Stimulated activated CD8-positive, alpha-beta memory T cell treated with anti-CD3 and anti-CD28 coated beads, Interleukin-12 subunit alpha, Interleukin-12 subunit beta, amount 100 ng/mL, for 1 hour (primary cell): ENCODE results near the gene CTSC.

ENCODE experiments used
- DNase-seq: peaks from one replicate; pipeline ENCODE4 v3.0.0-alpha.2; 2020; ENCODE audit warnings: low read depth

The CTSC gene

GRCh38 chr11:88337181-88337986 is at the start of gene CTSC:
CTSC (minus strand) TSS chr11:88337736; CDS start chr11:88337672, 64 bp downstream.
- DNase-seq: peak; percentile 86

GRCh38 chr11:88384669-88385005 is 47.1 kb upstream of the CTSC start:
- DNase-seq: no peak

GRCh38 chr11:88384004-88384668 is 46.6 kb upstream of the CTSC start:
- no peak for DNase-seq

- no peak for DNase-seq
These were observed 45.9 kb upstream of the CTSC start for GRCh38 chr11:88383447-88383846.

- no peak for DNase-seq
These were observed 41.6 kb upstream of the CTSC start for GRCh38 chr11:88379130-88379529.

- no peak for DNase-seq
These were observed 41.0 kb upstream of the CTSC start for GRCh38 chr11:88378422-88379066.

GRCh38 chr11:88377646-88378045 is 40.1 kb upstream of the CTSC start:
- no peak for DNase-seq

GRCh38 chr11:88377144-88377543 is 39.6 kb upstream of the CTSC start:
- DNase-seq: no peak

- DNase-seq: no peak
These were observed 38.5 kb upstream of the CTSC start for GRCh38 chr11:88375927-88376470.

GRCh38 chr11:88370782-88371181 is 33.2 kb upstream of the CTSC start:
- DNase-seq: no peak

GRCh38 chr11:88367310-88367709 is 29.8 kb upstream of the CTSC start:
- DNase-seq: no peak

- no peak for DNase-seq
These were observed 26.1 kb upstream of the CTSC start for GRCh38 chr11:88363648-88364065.

GRCh38 chr11:88363004-88363403 is 25.5 kb upstream of the CTSC start:
- DNase-seq: no peak

GRCh38 chr11:88360141-88360540 is 22.6 kb upstream of the CTSC start:
- DNase-seq: no peak

GRCh38 chr11:88359541-88359940 is 22.0 kb upstream of the CTSC start:
- no peak for DNase-seq

- DNase-seq: no peak
These were observed 21.6 kb upstream of the CTSC start for GRCh38 chr11:88359114-88359513.

GRCh38 chr11:88358040-88358431 is 20.5 kb upstream of the CTSC start:
- no peak for DNase-seq

- DNase-seq: no peak
These were observed 19.9 kb upstream of the CTSC start for GRCh38 chr11:88357323-88358039.

- DNase-seq: no peak
These were observed 18.4 kb upstream of the CTSC start for GRCh38 chr11:88355887-88356286.

GRCh38 chr11:88354912-88355311 is 17.4 kb upstream of the CTSC start:
- no peak for DNase-seq

- no peak for DNase-seq
These were observed 16.4 kb upstream of the CTSC start for GRCh38 chr11:88353835-88354496.

GRCh38 chr11:88353386-88353785 is 15.8 kb upstream of the CTSC start:
- DNase-seq: no peak
